Kasumi-1 (cell line): Measurements from ENCODE around the gene PLCB1.

Experiments used
- DNase-seq, 2 experiments: peaks; one replicate each; lab custom pipeline; 2025; lab: John Stamatoyannopoulos, UW

Gene PLCB1

DNA sequence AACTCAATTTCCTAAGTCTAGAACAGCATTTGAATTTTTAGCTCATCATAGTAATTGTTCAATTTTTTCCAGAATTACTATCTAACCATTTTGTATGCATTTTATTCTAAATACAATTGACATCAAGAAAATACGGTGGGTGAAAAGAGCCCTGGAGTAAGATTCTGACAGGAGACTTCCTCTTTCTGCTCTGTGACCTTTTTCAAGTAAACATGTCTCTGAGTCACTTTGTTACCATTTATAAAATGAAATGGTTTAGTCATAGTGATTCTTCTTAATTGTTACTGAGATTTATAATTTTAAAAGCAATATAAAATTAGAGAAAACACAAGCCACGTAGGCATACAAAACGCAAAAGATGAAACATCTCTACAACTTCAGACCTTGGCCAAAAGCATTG, 80.2 kb downstream of the PLCB1 start:
- DNase-seq = peak; percentile 2 to 7

- DNase-seq = no peak
Measured at GRCh38 chr20:8213270-8213669, 81.2 kb downstream of the PLCB1 start.

DNA sequence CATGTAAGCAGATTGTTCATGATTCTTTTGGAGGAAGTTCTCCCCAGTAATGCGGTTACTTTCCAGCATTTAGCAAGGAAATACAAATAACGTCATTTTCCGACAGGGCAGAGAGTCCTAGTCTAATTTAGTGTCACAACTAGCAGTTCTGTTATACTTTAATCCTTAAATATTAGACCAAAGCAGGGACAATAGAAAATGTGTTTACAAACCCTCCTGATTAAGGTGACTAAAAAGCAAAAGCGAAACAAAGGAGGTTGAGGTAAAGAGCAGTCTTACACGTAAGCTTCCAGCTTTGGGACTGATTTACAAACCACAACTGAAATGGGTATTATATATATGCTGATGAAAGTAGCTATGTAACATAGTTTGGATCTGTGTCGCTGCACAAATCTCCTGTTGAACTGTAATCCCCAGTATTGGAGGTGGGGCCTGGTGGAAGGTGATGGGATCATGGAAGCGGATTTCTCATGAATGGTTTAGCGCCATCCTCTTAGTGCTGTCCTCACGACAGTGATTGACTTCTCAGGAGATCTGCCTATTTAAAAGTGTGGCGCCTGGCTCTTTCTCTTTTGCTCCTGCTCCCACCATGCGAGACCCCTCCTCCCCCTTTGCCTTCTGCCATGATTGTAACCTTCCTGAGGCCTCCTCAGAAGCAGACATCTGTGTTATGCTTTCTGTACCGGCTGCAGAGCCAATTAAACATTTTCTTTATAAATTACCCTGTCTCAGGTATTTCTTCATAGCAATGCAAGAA, 81.9 kb downstream of the PLCB1 start:
- no peak for DNase-seq

DNA sequence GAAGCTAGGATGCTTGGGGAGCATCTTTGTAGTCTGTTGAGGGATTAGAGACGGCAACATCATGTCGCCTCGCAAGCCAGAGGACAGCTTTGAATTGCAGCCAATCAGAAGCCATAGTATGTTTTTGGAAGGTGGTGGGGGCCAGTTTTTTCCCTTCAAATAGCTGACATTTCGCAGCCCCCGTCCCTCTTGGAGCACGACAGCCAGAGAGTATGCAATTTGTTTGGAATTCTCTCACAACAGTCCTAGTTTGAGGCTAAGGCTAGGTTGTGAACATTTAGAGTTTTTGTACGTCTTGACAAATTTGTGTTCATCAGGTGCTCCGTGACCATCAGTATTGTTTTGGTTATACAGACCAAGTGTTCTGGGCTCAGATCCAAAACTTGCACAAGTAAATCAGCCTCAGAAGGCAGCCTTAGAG, 83.3 kb downstream of the PLCB1 start:
- DNase-seq = no peak

GRCh38 chr20:8216375-8217200, 84.5 kb downstream of the PLCB1 start:
- DNase-seq = no peak

DNA sequence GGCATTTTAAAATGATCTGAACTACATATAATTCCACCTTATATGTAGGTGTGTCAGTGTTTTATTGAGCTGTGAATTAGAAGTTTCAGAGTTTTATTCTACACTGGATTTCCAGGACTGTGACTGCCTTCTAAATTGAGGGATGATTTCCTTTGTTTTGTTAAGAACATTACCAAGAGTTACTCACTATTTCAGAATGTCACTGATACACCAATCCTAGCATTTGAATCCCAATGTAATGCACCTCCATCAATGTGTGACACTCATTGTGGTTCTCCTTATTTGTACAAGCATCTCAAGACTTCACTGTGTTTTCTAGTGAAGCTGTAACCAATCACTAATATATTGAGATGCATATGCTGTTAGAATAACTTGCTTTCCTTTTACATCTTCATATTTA, 86.8 kb downstream of the PLCB1 start:
- DNase-seq = no peak

DNA sequence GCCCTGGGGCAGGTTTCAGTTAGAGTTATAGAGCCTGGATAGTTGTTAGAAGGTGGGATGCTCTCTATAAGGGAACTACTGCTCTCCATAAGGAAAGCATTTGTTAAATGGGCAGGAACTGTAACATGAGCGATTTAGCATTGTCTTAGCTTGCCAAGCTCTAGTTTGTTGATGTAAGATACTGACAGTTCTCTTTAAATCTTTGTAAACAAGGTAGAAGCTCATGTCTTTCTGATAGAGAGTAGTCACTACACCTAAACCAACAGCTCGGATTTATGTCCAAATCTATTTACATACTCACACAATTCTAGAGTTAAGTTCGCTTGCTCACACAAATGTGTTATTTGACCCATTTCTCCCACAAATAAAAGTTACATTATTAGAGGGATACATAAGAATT, 87.3 kb downstream of the PLCB1 start:
- DNase-seq = no peak

DNA sequence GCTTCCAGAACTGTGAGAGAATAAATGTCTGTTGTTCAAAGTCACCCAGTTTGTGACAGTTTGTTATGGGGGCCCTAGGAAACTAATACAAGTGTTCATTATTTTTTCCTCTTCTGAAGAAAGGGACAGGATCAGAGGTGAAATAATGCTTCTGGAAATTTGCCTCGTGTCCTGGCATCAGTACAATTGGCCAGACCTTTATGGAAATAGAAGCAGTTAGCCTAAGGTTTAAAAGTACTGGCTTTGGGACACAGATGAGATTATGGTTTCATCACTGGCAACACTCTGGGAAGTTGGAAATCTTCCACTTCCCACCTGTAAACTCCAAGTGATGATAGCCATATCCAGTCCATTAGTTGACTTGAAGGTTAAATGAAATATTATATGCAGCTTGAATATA, 88.7 kb downstream of the PLCB1 start:
- no peak for DNase-seq

DNA sequence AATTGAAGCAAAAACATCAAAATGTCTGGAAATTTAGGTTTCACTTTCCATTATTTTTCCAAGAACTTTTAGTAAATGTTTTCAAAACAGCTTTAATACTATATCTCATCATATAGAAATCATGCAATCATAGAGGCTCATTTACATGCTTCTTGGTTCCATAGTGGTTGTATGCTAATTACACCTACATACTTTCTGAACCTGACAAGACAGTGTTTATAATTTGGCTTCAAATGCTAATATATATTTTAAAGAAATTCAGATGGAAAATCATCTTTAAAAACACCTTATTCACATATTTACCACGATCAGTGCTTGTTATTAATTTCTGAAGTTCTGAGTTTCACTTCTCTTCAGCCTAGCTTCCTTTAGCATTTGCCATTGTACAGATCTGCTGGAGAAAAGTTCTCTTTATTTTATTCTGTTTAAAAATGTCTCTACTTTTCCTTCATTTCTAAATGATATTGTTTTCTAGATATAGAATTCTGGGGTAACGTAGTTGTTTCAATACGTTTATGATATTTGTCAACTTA, 89.9 kb downstream of the PLCB1 start:
- DNase-seq = no peak

DNA sequence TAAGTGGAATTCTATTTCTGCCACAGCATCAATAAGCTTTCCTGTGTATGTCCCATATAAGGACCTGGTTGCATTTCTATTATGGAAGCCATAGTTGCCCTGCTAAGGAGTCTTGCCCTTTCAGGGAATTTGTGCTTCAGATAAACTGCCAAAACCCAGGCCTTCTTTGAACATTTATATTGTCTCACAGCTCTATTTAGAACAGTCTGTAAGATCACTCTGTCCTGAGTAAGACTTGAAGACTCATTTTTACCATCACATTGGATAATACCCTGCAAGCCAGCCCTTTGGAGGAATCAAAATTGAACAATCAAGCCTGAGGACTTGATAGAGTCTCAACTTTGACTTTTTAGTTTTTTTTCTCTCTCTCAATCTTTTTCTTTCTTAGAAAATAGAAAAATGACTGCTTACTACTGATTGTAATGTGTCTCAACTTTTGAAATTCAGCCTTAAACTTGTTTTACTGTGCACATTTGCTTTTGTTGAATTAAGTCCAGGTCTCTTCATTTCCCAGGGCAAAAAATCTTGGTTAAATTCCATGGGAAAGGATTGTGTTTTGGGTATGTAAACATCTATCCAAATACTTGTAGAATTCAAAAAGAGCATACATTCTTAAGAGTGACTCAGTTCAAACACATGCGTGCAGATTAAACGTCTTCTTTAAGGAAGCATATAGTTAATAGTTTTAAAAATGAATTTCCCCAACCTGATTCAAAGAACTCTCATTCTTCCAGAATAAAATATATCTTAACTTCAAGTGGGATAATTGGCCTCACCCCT, 91.2 kb downstream of the PLCB1 start:
- DNase-seq = no peak

- no peak for DNase-seq
Measured at GRCh38 chr20:8225658-8226057, 93.6 kb downstream of the PLCB1 start.

GRCh38 chr20:8226106-8226505, 94.0 kb downstream of the PLCB1 start:
- no peak for DNase-seq

GRCh38 chr20:8227293-8227692, 95.2 kb downstream of the PLCB1 start:
- DNase-seq = no peak

DNA sequence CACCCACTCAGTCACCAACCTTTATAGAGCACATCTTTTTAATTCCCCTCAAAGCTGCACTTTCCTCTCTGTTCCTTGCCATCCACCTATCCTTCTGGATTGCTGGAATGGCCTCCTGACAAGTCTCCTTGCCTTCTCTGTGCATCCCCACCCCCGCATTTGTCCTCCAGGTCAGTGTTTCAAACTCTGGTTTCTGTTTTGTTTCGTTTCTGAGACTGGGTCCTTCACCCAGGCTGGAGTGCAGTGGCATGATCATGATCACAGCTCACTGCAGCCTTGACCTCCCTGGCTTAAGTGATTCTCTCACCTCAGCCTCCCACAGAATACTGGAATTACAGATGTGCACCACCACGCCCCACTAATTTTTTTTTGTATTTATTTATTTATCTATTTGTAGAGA, 96.2 kb downstream of the PLCB1 start:
- DNase-seq = no peak

DNA sequence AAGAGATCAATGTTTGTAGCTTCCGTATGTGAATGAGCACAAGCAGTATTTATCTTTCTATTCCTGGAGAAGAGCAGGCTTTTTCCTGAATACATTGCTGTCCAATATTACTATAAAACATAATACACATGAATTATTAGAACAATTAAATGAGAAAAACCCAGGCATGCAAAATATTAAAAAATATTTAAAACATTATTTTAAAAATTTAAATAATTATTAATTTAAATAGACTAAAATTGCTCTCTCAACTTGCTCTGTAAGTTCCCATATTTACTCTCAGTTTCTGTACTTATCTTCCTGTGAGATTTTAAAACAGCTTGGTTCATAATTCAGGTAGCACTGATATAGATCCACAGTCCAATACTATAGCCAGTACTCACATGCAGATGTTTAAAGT, 97.0 kb downstream of the PLCB1 start:
- no peak for DNase-seq

GRCh38 chr20:8231038-8231437, 99.0 kb downstream of the PLCB1 start:
- no peak for DNase-seq

DNA sequence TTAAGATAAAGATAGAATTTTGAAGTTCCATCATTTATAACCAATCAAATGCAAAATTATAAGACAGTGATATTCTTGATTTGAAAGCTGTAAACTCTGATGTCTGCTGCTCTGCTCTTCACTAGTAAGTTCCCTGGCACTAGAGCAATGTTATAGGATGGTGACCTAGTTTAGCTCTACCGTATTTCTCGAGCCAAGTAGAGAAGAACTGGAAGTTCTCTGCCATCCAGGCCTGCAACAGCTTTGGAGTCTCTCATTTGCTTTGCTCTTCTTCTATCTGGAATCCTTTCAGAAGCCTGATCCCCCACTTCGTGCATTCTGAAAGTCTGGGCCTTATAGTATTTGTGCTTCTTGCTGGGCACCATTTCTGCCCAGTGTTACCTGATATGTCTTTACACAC, 100.3 kb downstream of the PLCB1 start:
- no peak for DNase-seq

DNA sequence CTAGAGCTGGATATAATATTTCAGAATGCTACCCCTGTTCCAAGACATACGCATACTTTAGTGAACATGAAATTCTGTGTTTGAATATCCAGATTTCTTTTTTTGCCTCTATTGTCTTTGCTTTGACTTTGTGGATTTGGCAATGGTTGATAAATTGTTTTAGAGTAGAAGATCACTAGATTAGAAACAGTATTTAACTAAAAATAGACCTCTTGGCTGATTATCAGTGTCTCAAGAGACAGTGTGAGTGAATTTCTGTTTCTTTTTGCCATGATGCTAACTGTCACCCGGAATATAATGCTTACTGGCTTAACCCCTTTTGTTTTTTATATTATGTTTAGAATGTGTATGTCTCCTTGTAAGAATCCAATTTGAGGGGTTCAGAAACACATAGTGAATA, 102.5 kb downstream of the PLCB1 start:
- DNase-seq = no peak

GRCh38 chr20:8242066-8242465, 110.0 kb downstream of the PLCB1 start:
- no peak for DNase-seq

GRCh38 chr20:8242827-8243724, 111.0 kb downstream of the PLCB1 start:
- DNase-seq = no peak

DNA sequence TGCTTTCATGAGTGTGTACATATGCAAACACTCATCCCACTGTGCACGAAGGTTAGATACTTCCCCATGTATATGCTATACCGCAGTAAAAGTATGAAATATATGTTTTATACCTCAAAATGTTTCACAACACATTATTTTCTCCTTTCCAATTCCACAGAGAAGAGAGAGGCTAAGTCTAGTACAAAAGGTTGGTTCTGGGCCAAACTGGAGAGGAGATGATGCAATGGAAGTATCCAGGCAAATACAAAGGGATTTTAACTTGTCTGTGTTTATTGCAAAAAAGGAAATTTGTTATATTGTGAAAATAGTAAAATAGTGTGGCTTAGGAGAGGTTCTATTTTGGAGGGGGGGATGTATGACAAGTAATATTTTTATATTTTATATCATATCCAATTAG, 112.6 kb downstream of the PLCB1 start:
- no peak for DNase-seq
